Activated CD4-positive, alpha-beta memory T cell treated with anti-CD3 and anti-CD28 coated beads, Interleukin-2, amount 10 ng/mL, durations not matched to agents 7 days and 5 days (primary cell): ENCODE data around the gene SH3BP4. TPM values are rescaled to one million over a fixed set of nuclear protein-coding genes. Genes with fewer than 3 reads are reported as not detected.

Source experiments
- CTCF ChIA-PET: fragments of 350-600 bp; sonication (Branson Sonifier 250); formaldehyde crosslinking; loops from one replicate; lab custom pipeline; 2021; ENCODE audit warnings: antibody characterized with exemption, inconsistent platforms; lab: Charles Lee
- POLR2A ChIA-PET: fragments of 350-600 bp; sonication (Branson Sonifier 250); formaldehyde crosslinking; loops from one replicate; lab custom pipeline; 2021; ENCODE audit warnings: antibody characterized with exemption; lab: Charles Lee
- DNase-seq: peaks from one replicate; pipeline ENCODE4 v3.0.0-alpha.2; 2020
- H3K27ac Mint-ChIP-seq: one replicate; pipeline ENCODE4 v1.8.0; 2021; ENCODE audit warnings: mild to moderate bottlenecking, mixed read lengths
- H3K27me3 Mint-ChIP-seq: one replicate; pipeline ENCODE4 v1.8.0; 2021; ENCODE audit warnings: mixed read lengths
- H3K36me3 Mint-ChIP-seq: one replicate; pipeline ENCODE4 v1.8.0; 2021; ENCODE audit warnings: low read depth, mixed read lengths
- H3K4me1 Mint-ChIP-seq: one replicate; pipeline ENCODE4 v1.8.0; 2021; ENCODE audit warnings: mixed read lengths
- H3K4me3 Mint-ChIP-seq: one replicate; pipeline ENCODE4 v1.8.0; 2021; ENCODE audit warnings: mild to moderate bottlenecking, mixed read lengths
- H3K9me3 Mint-ChIP-seq: one replicate; pipeline ENCODE4 v1.8.0; 2021; ENCODE audit warnings: mixed read lengths
- total RNA-seq, 2 experiments: library from RNA; stranded (reverse); gene quantifications; one replicate each; pipeline ENCODE4 v1.2.3, GENCODE V29; 2021

SH3BP4 gene
- total RNA-seq, 2 experiments from 2014 or later, result 0.08 TPM; not detected in 1

GRCh38 chr2:234952270-234953115, 676 bp downstream of the SH3BP4 start:
- Mint-ChIP-seq H3K4me3 (no peak overlapping the region), H3K27me3 (peaks cover 64% of the 10 kb centered on the region), H3K36me3 (no peaks in the 10 kb centered on the region), H3K27ac (no peak overlapping the region), H3K4me1 (peaks cover 8% of the 10 kb centered on the region), H3K9me3 (no peaks in the 10 kb centered on the region)
- ChIA-PET POLR2A (no interaction called here), CTCF (no interaction called here)
- DNase-seq, result no peak

GRCh38 chr2:234953116-234954031, 1.6 kb downstream of the SH3BP4 start:
- no peak overlapping the region for H3K4me3 Mint-ChIP-seq
- peaks cover 60% of the 10 kb centered on the region for H3K27me3 Mint-ChIP-seq
- CTCF ChIA-PET, result no interaction called here
- peaks cover 8% of the 10 kb centered on the region for H3K4me1 Mint-ChIP-seq
- DNase-seq, result no peak
- POLR2A ChIA-PET, result no interaction called here
- no peaks in the 10 kb centered on the region for H3K36me3 Mint-ChIP-seq
- no peak overlapping the region for H3K27ac Mint-ChIP-seq
- H3K9me3 Mint-ChIP-seq, result no peaks in the 10 kb centered on the region

GRCh38 chr2:234954551-234954992, 2.8 kb downstream of the SH3BP4 start:
- no peak overlapping the region for H3K4me3 Mint-ChIP-seq
- H3K27me3 Mint-ChIP-seq, result peaks cover 49% of the 10 kb centered on the region
- DNase-seq, result no peak
- no peak overlapping the region for H3K27ac Mint-ChIP-seq
- peaks cover 8% of the 10 kb centered on the region for H3K4me1 Mint-ChIP-seq
- POLR2A ChIA-PET, result no interaction called here
- CTCF ChIA-PET, result no interaction called here
- no peaks in the 10 kb centered on the region for H3K9me3 Mint-ChIP-seq
- no peaks in the 10 kb centered on the region for H3K36me3 Mint-ChIP-seq

GRCh38 chr2:234955091-234955591, 3.3 kb downstream of the SH3BP4 start:
- Mint-ChIP-seq H3K27me3 (peaks cover 44% of the 10 kb centered on the region), H3K27ac (no peak overlapping the region), H3K9me3 (no peaks in the 10 kb centered on the region), H3K4me3 (no peak overlapping the region), H3K36me3 (no peaks in the 10 kb centered on the region), H3K4me1 (peaks cover 8% of the 10 kb centered on the region)
- CTCF ChIA-PET, result no interaction called here
- DNase-seq, result no peak
- POLR2A ChIA-PET, result no interaction called here

- no peaks in the 10 kb centered on the region for H3K36me3 Mint-ChIP-seq
- POLR2A ChIA-PET, result no interaction called here
- H3K27me3 Mint-ChIP-seq, result peaks cover 35% of the 10 kb centered on the region
- no peak for DNase-seq
- no peak overlapping the region for H3K27ac Mint-ChIP-seq
- CTCF ChIA-PET, result interaction anchor here (0.7 kb wide), 1 partner anchor 94 kb away, joined by 3 read pairs; no protein-coding TSS in a partner anchor
- peaks cover 5% of the 10 kb centered on the region for H3K4me1 Mint-ChIP-seq
- H3K9me3 Mint-ChIP-seq, result no peaks in the 10 kb centered on the region
- no peak overlapping the region for H3K4me3 Mint-ChIP-seq
Observed at GRCh38 chr2:234955971-234956509, 4.2 kb downstream of the SH3BP4 start.

GRCh38 chr2:234957834-234958135, 6.0 kb downstream of the SH3BP4 start:
- Mint-ChIP-seq H3K4me3 (no peak overlapping the region), H3K9me3 (no peaks in the 10 kb centered on the region)
- POLR2A ChIA-PET, result no interaction called here

GRCh38 chr2:234958311-234958710, 6.5 kb downstream of the SH3BP4 start:
- CTCF ChIA-PET, result no interaction called here
- Mint-ChIP-seq H3K9me3 (no peaks in the 10 kb centered on the region), H3K4me3 (no peak overlapping the region), H3K27ac (no peak overlapping the region), H3K27me3 (peaks cover 24% of the 10 kb centered on the region), H3K36me3 (no peaks in the 10 kb centered on the region), H3K4me1 (no peaks in the 10 kb centered on the region)
- POLR2A ChIA-PET, result no interaction called here
- no peak for DNase-seq

More at GRCh38 chr2:234957834-234958135, 6.0 kb downstream of the SH3BP4 start:
- no peak for DNase-seq
- CTCF ChIA-PET, result no interaction called here
- H3K27me3 Mint-ChIP-seq, result peaks cover 29% of the 10 kb centered on the region
- no peaks in the 10 kb centered on the region for H3K36me3 Mint-ChIP-seq
- no peaks in the 10 kb centered on the region for H3K4me1 Mint-ChIP-seq
- H3K27ac Mint-ChIP-seq, result no peak overlapping the region

GRCh38 chr2:234958746-234959395, 7.1 kb downstream of the SH3BP4 start:
- H3K27me3 Mint-ChIP-seq, result peaks cover 18% of the 10 kb centered on the region
- H3K4me1 Mint-ChIP-seq, result no peaks in the 10 kb centered on the region
- no peaks in the 10 kb centered on the region for H3K9me3 Mint-ChIP-seq
- POLR2A ChIA-PET, result no interaction called here
- CTCF ChIA-PET, result no interaction called here
- H3K27ac Mint-ChIP-seq, result no peak overlapping the region
- no peaks in the 10 kb centered on the region for H3K36me3 Mint-ChIP-seq
- no peak for DNase-seq
- H3K4me3 Mint-ChIP-seq, result no peak overlapping the region

- ChIA-PET CTCF (no interaction called here), POLR2A (no interaction called here)
- no peak overlapping the region for H3K27ac Mint-ChIP-seq
- no peaks in the 10 kb centered on the region for H3K36me3 Mint-ChIP-seq
- H3K4me3 Mint-ChIP-seq, result no peak overlapping the region
- H3K27me3 Mint-ChIP-seq, result peaks cover 6% of the 10 kb centered on the region
- H3K9me3 Mint-ChIP-seq, result no peaks in the 10 kb centered on the region
- no peaks in the 10 kb centered on the region for H3K4me1 Mint-ChIP-seq
- DNase-seq, result no peak
Observed at GRCh38 chr2:234960175-234961088, 8.6 kb downstream of the SH3BP4 start.

- ChIA-PET CTCF (no interaction called here), POLR2A (no interaction called here)
- no peak for DNase-seq
- no peak overlapping the region for H3K4me3 Mint-ChIP-seq
- H3K36me3 Mint-ChIP-seq, result no peaks in the 10 kb centered on the region
- H3K4me1 Mint-ChIP-seq, result no peaks in the 10 kb centered on the region
- H3K9me3 Mint-ChIP-seq, result no peaks in the 10 kb centered on the region
- H3K27me3 Mint-ChIP-seq, result peaks cover 6% of the 10 kb centered on the region
- no peak overlapping the region for H3K27ac Mint-ChIP-seq
Observed at GRCh38 chr2:234961784-234962183, 10.0 kb downstream of the SH3BP4 start.

- no peak for DNase-seq
- Mint-ChIP-seq H3K27ac (no peak overlapping the region), H3K36me3 (no peaks in the 10 kb centered on the region), H3K4me3 (no peak overlapping the region), H3K27me3 (peaks cover 4% of the 10 kb centered on the region), H3K9me3 (no peaks in the 10 kb centered on the region), H3K4me1 (no peaks in the 10 kb centered on the region)
- ChIA-PET CTCF (no interaction called here), POLR2A (no interaction called here)
Observed at GRCh38 chr2:234963773-234964615, 12.2 kb downstream of the SH3BP4 start.
